ENCODE measurements around the gene AQP6.

DNA sequence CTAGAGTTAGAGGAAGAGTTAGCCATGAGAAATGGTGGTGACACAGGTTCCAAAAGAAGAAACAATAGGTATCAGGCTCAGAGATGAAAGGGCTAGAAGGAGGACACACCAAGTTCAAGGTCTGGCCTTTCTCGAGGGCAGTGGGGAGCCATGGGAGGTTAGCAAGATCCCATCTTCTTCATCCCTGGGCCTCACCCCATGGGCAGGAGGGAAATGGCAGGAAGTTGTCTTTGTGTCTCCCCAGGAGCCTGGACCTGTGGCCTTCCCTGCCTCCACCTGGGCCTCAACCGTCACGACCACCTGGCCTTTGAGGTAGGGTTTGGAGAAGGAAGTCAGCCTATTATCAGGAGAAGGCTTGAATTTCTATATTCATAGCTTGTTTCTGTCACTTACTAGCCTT is 28.0 kb upstream of the AQP6 start:
- TF ChIP-seq, protein P1, sequence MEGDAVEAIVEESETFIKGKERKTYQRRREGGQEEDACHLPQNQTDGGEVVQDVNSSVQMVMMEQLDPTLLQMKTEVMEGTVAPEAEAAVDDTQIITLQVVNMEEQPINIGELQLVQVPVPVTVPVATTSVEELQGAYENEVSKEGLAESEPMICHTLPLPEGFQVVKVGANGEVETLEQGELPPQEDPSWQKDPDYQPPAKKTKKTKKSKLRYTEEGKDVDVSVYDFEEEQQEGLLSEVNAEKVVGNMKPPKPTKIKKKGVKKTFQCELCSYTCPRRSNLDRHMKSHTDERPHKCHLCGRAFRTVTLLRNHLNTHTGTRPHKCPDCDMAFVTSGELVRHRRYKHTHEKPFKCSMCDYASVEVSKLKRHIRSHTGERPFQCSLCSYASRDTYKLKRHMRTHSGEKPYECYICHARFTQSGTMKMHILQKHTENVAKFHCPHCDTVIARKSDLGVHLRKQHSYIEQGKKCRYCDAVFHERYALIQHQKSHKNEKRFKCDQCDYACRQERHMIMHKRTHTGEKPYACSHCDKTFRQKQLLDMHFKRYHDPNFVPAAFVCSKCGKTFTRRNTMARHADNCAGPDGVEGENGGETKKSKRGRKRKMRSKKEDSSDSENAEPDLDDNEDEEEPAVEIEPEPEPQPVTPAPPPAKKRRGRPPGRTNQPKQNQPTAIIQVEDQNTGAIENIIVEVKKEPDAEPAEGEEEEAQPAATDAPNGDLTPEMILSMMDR (IDR thresholded peaks at IDR 0.05): no peak
- TF ChIP-seq POLR2A (IDR thresholded peaks at IDR 0.05): no peak
